HG02588 (cell line): ENCODE measurements around the gene MBOAT2.
"Not testable (repeated sequence)": the region's sequence is repeated elsewhere in the genome, so short reads cannot be mapped to it uniquely, and the experiment has no call there.

Experiments
- ATAC-seq: cut with Tn5 transposase; IDR thresholded peaks from one replicate; pipeline ENCODE4 v1.9.1; 2021; ENCODE audit warnings: mild to moderate bottlenecking, moderate library complexity; ENCODE audit not compliant: unreplicated experiment

Gene MBOAT2

DNA sequence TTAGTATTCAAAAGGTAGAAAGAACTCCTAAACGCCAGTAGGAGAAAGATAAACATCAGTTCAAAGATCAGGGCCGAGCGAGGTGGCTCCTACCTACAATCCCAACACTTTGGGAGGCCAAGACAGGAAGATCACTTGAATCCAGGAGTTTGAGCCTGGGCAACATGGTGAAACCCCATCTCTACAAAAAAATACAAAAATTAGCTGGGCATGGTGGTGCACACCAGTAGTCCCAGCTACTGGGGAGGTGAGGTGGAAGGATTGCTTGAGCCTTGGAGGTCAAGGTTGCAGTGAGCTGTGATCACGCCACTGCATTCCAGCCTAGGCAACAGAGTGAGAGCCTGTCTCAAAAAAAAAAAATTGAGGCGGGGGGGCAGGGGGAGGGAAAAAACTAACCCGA is 40.6 kb downstream of the MBOAT2 start:
- no peak for ATAC-seq

DNA sequence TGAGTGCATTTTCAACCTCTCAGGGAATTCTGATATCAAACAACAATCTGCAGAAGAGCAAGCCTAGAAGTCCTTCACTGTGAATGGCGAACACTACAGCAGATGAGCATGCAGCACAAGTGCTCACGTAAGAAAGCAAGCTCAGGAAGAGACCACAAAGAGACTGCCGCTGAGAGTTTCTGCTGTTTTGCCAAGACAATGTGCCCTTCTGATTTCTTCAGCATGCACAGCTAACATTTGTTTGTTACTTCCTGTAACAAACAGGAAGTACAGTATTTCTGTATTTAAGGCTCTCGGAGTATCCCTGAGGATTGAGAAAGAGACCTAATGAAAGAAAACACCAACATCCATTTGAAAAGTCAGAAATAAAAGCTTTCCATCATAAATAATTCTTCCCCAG is 45.9 kb downstream of the MBOAT2 start:
- ATAC-seq = no peak

DNA sequence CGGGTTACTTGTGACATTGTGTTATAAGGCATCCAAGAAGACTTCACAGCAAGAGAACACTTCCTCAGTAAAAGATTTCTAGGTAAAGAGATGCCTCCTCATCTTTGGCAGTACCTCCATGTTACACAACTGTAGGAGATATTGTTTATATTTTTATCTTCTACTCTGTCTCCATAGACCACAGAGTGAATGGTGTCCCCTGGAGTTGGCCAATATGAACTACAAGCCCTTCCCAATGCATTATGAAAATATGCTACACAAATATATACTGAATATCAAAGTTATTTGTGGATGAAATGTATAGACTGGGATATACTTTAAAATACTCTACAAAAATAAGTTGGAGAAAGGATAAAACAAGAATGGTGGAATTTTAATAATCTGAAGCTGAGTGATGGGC is 46.7 kb downstream of the MBOAT2 start:
- ATAC-seq = no peak

DNA sequence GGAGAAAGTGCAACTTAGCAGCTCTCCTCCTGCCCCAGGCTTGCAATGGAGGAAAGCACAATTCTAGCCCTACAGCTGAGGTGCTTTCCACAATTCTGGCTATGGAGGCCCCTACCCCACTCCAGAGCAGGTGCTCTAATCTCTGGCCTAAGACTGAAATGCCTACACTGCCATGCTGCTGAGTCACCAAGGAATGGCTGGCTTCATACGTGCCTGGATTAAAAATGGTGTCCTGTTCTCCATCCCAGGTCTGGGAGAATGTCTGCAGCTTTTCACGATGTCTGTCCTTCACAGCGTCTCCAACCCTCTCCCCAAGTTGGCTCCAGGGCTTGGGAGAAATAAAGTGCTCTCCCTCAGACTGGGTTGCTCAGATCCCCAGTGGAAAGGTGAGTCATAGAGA is 48.5 kb downstream of the MBOAT2 start:
- ATAC-seq = no peak

DNA sequence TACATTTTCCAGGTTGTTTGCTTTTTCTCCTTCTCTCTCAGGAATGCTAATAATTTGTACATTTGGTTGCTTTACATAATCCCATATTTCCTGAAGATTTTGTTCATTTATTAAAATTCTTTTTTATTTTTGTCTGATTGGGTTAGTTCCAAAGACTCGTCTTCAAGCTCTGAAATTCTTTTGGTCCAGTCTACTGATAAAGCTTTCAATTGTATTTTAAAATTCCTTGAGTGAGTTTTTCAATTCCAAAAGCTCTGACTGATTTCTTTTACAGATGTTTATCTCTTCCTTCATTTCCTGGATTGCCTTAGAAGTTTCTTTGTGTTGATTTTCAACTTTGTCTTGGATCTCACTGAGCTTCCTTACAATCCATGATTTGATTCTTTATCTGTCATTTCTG is 50.0 kb downstream of the MBOAT2 start:
- no peak for ATAC-seq

DNA sequence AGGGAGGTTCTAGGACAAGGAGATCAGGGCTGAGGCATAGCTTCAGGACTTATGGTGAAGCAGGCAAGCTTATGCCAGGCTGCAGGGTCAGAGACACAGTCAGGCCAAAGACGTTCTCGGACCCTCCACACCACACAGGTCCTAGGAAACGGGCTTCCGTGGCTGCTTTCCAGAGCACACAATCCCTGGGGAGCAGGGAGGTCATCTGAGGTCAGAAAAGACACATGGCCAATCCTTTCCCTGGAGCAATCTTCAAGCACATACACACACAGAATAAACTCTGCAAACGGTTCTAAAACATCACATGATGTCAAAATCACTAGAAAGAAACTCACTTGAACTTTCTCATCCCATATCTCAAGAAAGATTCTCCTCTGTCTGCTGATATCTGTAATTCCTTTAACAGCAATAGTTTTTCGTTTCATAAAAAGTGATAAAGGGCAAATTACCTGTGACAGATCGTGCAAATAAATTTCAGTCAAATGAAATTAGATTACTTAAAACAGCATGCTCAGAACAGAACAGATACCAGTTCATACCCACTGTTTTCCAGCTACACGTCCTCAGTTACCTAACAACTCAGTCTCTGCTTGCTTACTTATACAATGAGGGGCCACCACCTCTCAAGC is 63.9 kb downstream of the MBOAT2 start:
- ATAC-seq = no peak

DNA sequence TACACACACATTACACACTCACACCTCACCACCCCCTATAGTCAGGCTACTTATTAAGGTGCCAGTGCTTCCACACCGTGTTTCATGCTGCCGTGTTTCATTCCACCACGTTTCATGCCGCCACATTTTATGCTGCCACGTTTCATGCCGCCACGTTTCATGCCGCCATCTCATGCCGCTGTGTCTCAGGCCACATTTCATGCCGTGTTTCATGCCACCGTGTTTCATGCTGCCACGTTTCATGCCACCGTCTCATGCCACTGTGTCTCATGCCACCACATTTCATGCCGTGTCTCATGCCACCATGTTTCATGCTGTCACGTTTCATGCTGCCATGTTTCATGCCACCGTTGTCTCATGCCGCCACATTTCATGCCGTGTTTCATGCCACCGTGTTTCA is 65.1 kb downstream of the MBOAT2 start:
- no peak for ATAC-seq

- no peak for ATAC-seq
Observed at GRCh38 chr2:8935982-8936381, 67.5 kb downstream of the MBOAT2 start.

DNA sequence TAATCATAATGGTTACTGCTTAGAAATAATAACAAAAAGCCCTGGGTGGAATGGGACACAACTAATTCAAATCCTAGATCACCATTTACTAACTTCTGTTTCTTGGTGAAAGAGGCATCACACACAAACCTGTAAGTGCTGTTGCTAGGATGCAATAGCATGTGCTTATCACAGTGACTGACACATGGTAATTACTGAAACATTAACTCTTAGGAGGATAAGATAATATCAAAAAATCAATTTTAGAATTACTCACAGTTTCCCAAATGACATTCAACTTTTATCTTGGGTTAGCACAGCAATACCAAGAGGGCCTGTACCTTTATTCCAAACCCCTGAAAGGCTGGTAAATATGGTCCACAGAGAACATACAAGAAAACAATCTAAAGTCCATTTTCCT is 69.1 kb downstream of the MBOAT2 start:
- ATAC-seq = no peak

DNA sequence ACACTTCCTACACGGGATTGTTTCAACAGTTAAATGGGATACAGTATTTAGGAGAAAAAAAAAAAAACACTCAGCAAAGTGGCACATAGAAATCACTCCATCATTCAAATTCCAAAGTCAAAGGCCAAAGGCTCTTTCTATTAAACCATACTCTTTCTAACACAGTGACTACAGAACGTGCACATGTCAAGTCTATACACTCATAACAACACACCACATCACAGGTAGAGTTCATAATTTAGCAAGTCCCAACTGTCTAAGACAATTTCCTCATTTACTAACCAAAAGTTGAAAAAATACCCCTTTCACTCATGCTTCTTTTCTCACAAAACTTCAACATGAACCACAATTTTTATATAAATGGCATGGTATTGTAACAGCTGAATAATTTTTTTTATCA is 70.8 kb downstream of the MBOAT2 start:
- no peak for ATAC-seq

- ATAC-seq = not testable (repeated sequence)
Observed at GRCh38 chr2:8930185-8930584, 73.3 kb downstream of the MBOAT2 start.

- no peak for ATAC-seq
Observed at GRCh38 chr2:8929128-8929527, 74.4 kb downstream of the MBOAT2 start.

GRCh38 chr2:8927510-8928455 is 75.7 kb downstream of the MBOAT2 start:
- ATAC-seq = no peak

DNA sequence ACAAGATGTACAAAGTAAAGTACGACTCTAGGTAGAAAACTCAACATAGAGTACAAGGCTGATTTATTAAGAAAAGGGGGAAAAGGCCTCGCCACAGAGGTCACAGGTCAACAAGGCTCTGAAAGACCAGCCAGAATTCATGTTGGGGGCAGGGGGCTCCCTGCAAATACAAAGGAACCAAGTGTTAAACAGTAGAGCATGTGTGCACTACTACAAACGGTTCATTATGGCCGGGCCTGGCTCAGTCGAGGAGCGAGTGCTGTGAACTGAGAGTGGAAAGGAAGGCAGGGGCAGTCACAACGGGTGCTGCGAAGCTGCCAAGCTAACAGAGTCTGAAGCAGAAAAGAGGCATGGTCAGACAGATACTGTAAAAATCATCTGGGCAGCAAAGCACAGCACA is 77.1 kb downstream of the MBOAT2 start:
- ATAC-seq = no peak

GRCh38 chr2:8925411-8925810 is 78.1 kb downstream of the MBOAT2 start:
- no peak for ATAC-seq

- no peak for ATAC-seq
Observed at GRCh38 chr2:8923183-8923582, 80.3 kb downstream of the MBOAT2 start.

- no peak for ATAC-seq
Observed at GRCh38 chr2:8922431-8922830, 81.1 kb downstream of the MBOAT2 start.

- ATAC-seq = no peak
Observed at GRCh38 chr2:8918412-8918811, 85.1 kb downstream of the MBOAT2 start.

DNA sequence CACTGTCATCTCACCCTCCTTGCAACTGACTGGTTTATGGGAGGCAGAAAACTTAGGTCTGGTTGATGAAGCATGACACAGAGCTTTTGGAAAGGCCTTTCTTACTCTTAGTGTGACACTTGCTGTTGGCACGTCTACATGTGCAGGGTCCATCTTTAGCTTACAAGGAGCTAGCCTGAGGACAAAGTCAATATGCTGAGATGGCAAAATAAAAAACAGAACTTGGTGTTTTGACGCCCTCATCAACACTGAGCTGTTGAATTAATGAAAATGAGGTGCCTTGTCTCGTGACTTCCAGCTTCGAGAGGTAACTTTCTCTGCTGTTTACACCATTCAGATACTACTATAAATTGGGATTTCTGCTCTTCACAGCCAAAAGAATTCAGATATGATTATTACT is 87.5 kb downstream of the MBOAT2 start:
- no peak for ATAC-seq

GRCh38 chr2:8913767-8914166 is 89.7 kb downstream of the MBOAT2 start:
- not testable (repeated sequence) for ATAC-seq

- no peak for ATAC-seq
Observed at GRCh38 chr2:8907764-8908288, 95.7 kb downstream of the MBOAT2 start.

DNA sequence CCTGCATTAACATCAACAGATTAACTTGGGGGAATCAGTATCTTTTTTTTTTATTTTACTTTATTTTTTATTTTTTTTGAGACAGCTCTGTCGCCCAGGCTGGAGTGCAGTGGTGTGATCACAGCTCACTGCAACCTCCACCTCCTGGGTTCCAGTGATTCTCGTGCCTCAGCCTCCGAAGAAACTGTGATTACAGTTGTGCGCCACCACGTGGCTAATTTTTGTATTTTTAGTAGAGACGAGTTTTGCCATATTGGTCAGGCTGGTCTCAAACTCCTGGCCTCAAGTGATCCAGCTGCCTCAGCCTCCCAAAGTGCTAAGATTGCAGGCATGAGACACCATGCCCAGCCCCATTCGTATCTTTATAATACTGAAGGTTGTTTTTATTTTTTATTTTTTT is 99.6 kb downstream of the MBOAT2 start:
- ATAC-seq = not testable (repeated sequence)
